CD4-positive, alpha-beta memory T cell (primary cell): Measurements from ENCODE around the gene CELSR2. TPM values are rescaled to one million over a fixed set of nuclear protein-coding genes. Genes with fewer than 3 reads are reported as not detected.

Experiments used
- CTCF ChIA-PET: fragments of 350-600 bp; sonication (Branson Sonifier 250); formaldehyde crosslinking; loops from one replicate; lab custom pipeline; 2021; ENCODE audit warnings: inconsistent platforms; ENCODE audit not compliant: partially characterized antibody; lab: Charles Lee
- POLR2A ChIA-PET: fragments of 350-600 bp; sonication (Branson Sonifier 250); formaldehyde crosslinking; loops from one replicate; lab custom pipeline; 2021; ENCODE audit not compliant: partially characterized antibody; lab: Charles Lee
- DNase-seq, 5 donors: peaks; one replicate each; pipeline versions ENCODE4 v3.0.0 to v3.0.0-alpha.2; 2020 to 2022; ENCODE audit warnings: mixed read lengths in 1 of 5
- H3K27ac ChIP-seq: one replicate; pipeline ENCODE4 v1.7.0; 2013; ENCODE audit warnings: low read depth, low read length
- H3K27me3 ChIP-seq: 2 replicates; pipeline ENCODE4 v1.7.0; 2013; ENCODE audit warnings: mild to moderate bottlenecking, low read length, moderate library complexity; ENCODE audit not compliant: insufficient read depth
- H3K36me3 ChIP-seq: 2 replicates; pipeline ENCODE4 v1.7.0; 2013; ENCODE audit warnings: mild to moderate bottlenecking, low read length, moderate library complexity; ENCODE audit not compliant: insufficient read depth
- H3K4me1 ChIP-seq: 2 replicates; pipeline ENCODE4 v1.7.0; 2013; ENCODE audit warnings: mild to moderate bottlenecking, low read length, moderate library complexity; ENCODE audit not compliant: insufficient read depth
- H3K4me3 ChIP-seq, 2 donors: one replicate each; pipeline ENCODE4 v1.7.0; 2013; ENCODE audit warnings: low read length in 2 of 2, mild to moderate bottlenecking in 1 of 2
- H3K9me3 ChIP-seq, 2 donors: one replicate each; pipeline ENCODE4 v1.7.0; 2013; ENCODE audit warnings: low read length in 2 of 2, control low read depth in 1 of 2; ENCODE audit not compliant: control insufficient read depth in 1 of 2
- H3K27ac Mint-ChIP-seq, 7 donors: one replicate each; pipeline ENCODE4 v1.8.0; 2020 to 2021; ENCODE audit warnings: mixed read lengths in 7 of 7, mild to moderate bottlenecking in 6 of 7, inconsistent platforms in 3 of 7, moderate library complexity in 3 of 7
- H3K27me3 Mint-ChIP-seq, 2 donors: one replicate each; pipeline ENCODE4 v1.8.0; 2020 to 2021; ENCODE audit warnings: mixed read lengths in 2 of 2
- H3K36me3 Mint-ChIP-seq, 2 donors: one replicate each; pipeline ENCODE4 v1.8.0; 2020 to 2021; ENCODE audit warnings: mixed read lengths in 2 of 2, inconsistent platforms in 1 of 2, mild to moderate bottlenecking in 1 of 2
- H3K4me1 Mint-ChIP-seq, 4 donors: one replicate each; pipeline ENCODE4 v1.8.0; 2020 to 2021; ENCODE audit warnings: mixed read lengths in 4 of 4, mild to moderate bottlenecking in 1 of 4
- H3K4me3 Mint-ChIP-seq, 8 donors: one replicate each; pipeline ENCODE4 v1.8.0; 2020 to 2021; ENCODE audit warnings: mixed read lengths in 8 of 8, mild to moderate bottlenecking in 7 of 8, moderate library complexity in 6 of 8, inconsistent platforms in 3 of 8
- H3K9me3 Mint-ChIP-seq, 8 donors: one replicate each; pipeline ENCODE4 v1.8.0; 2020 to 2021; ENCODE audit warnings: mixed read lengths in 8 of 8, mild to moderate bottlenecking in 5 of 8, inconsistent platforms in 3 of 8, moderate library complexity in 1 of 8
- intact Hi-C: fragments of 100-400 bp; cut with micrococcal nuclease; formaldehyde crosslinking; loops from one replicate; pipeline ENCODE4 v1.15.1; 2023
- polyA plus RNA-seq, 2 donors: library from polyadenylated mRNA; unstranded; fragments of 300-500 nt; fragmentation: Illumina TruSeq; gene quantifications; one replicate each; pipeline ENCODE4 v1.2.3, GENCODE V29; 2021
- total RNA-seq, 2 experiments: library from RNA; stranded (reverse); gene quantifications; one replicate each; pipeline ENCODE4 v1.2.3, GENCODE V29; 2021

Gene CELSR2
- total and polyA plus RNA-seq, 4 experiments from 2014 or later: 0.52 to 3.1 (median 2.6) TPM; not detected in 1

DNA sequence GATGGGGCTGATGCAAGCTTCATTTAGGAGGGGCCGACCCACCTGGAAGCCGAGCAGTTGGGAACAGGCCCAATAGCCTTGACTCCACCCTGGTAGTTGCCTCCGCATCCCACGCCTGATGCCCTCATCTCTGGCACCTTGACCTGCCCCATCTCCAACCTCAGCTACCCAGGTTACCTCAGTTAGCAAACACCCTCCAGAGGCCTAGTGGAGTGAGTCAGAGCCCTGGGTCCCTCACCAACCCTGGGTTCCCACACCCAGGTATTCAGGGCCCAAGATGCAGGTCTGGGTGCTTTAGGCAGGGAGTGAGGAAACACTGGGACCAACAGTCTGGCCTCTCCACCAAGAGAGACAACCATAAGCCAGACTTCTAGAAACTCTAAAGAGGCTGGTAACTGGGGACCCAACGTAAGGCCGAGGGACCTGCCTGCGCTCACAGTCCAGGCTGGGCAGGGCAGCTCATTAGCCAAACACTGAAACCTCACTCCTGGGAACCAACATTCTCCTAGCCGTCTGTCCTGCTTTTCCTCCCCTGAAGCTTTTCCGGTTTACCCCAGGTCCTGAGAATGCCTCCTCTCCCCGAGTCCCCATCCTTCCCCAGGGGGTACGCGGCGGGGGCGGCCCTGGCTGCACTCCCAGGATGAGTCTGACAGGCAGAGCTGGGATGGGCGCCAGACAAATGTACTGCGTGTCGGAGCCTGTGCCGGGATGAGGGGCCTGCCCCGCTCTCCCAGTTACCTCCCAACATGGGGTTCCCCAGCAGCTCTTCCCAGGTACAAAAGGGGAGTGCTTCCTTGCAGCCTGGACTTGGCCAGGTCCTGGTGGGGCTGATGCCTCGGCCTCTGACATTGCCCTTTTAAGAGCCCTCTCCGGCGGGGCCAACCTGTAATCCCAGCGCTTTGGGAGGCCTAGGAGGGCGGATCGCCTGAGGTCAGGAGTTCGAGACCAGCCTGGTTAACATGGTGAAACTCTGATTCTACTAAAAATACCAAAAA, 8.9 kb upstream of the CELSR2 start:
- Mint-ChIP-seq H3K36me3 (peaks cover 23 to 37% of the 10 kb centered on the region in 2 donors), H3K27ac (peak overlapping the region in 4 of 7 donors; percentile 29 to 74 (median 64)), H3K27me3 (peaks cover 4 to 6% of the 10 kb centered on the region in 2 donors), H3K4me1 (peaks cover 13 to 26% (median 16%) of the 10 kb centered on the region in 4 donors), H3K9me3 (peaks cover 0 to 3% (median 0%) of the 10 kb centered on the region in 8 donors), H3K4me3 (peak overlapping the region in 2 of 8 donors; percentile 35 to 46)
- no peak overlapping the region for H3K4me3 ChIP-seq
- CTCF ChIA-PET: interaction anchor here (0.8 to 2.0 kb wide), 5 partner anchors 16 to 294 kb away, joined by 3 to 6 read pairs (median 5); no protein-coding TSS in a partner anchor
- H3K4me1 ChIP-seq: peaks cover 20% of the 10 kb centered on the region
- H3K27me3 ChIP-seq: no peaks in the 10 kb centered on the region
- POLR2A ChIA-PET: interaction anchor here (1.1 to 2.3 kb wide), 6 partner anchors 9 to 158 kb away, joined by 3 to 13 read pairs (median 6); partner anchors contain the start of genes PSRC1, SARS1 and SORT1
- DNase-seq: peak in 1 of 5 donors; percentile 25
- peaks cover 32% of the 10 kb centered on the region for H3K36me3 ChIP-seq
- H3K27ac ChIP-seq: no peak overlapping the region
- H3K9me3 ChIP-seq: no peaks in the 10 kb centered on the region
- intact Hi-C loops: loop anchor here (1.0 kb wide), 1 partner anchor 9 kb away; the partner anchor contains the start of gene CELSR2

DNA sequence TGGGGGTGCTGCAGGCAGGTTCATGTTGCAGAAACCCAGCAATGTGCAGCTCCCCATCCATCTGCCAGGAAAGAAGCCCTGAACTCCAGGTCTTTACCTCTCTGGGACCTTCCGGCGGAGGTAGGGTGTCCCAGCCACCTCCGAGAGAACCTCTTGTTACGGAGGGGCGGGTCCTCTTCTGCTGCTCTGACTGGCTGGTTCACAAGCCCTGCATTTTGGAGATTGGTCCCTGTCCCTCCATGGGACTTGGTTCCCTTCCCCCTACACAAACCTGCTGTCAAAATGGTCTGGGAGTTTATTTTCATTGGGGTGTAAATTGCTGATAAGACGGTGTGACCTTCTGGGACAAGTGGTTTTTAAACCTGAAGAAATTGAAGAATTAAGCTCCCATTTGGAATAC, 8.0 kb upstream of the CELSR2 start:
- POLR2A ChIA-PET: interaction anchor here (0.6 to 2.3 kb wide), 4 partner anchors 10 to 157 kb away, joined by 3 to 13 read pairs (median 4); partner anchors contain the start of genes PSRC1 and SORT1
- no peak overlapping the region for H3K4me3 ChIP-seq
- no peak overlapping the region for H3K4me3 Mint-ChIP-seq
- peaks cover 0 to 3% (median 0%) of the 10 kb centered on the region in 8 donors for H3K9me3 Mint-ChIP-seq
- CTCF ChIA-PET: no interaction called here
- H3K4me1 Mint-ChIP-seq: peaks cover 13 to 26% (median 16%) of the 10 kb centered on the region in 4 donors
- H3K27me3 Mint-ChIP-seq: peaks cover 4 to 6% of the 10 kb centered on the region in 2 donors
- no peak for DNase-seq
- H3K9me3 ChIP-seq: no peaks in the 10 kb centered on the region
- peaks cover 15 to 28% of the 10 kb centered on the region in 2 donors for H3K36me3 Mint-ChIP-seq
- H3K27ac Mint-ChIP-seq: peak overlapping the region in 1 of 7 donors; percentile 90
- no peaks in the 10 kb centered on the region for H3K27me3 ChIP-seq
- peaks cover 20% of the 10 kb centered on the region for H3K4me1 ChIP-seq
- H3K36me3 ChIP-seq: peaks cover 23% of the 10 kb centered on the region
- H3K27ac ChIP-seq: no peak overlapping the region
- intact Hi-C loops: loop anchor here (1.0 kb wide), 1 partner anchor 8 kb away; the partner anchor contains the start of gene CELSR2

DNA sequence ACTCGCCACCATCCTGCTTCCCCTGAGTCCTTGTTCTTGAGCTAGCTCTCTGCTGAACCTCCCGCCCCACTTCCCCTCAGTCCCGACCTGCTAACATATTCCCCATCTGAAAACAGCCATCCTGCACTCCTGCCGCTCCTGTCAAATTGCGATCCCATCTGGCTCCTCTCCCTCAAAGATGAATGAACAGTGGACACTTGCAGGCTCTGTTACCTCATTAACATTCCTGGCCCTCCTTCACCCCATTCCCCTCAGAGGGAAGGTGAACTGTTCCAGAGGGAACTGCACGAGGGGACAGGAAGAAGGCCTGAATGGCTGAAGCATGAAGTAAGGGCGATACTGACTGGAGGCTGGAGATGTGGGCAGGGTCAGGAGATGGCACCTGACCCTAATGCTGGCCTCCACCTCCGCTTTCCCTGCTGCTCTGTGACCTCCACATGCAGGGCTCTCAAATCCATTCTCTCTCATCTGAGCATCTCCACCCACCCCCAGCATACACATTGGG, 7.4 kb upstream of the CELSR2 start:
- DNase-seq: no peak
- H3K4me3 ChIP-seq: no peak overlapping the region
- Mint-ChIP-seq H3K27me3 (peaks cover 4 to 10% of the 10 kb centered on the region in 2 donors), H3K27ac (peak overlapping the region in 5 of 7 donors; percentile 30 to 90 (median 73)), H3K4me1 (peaks cover 13 to 26% (median 16%) of the 10 kb centered on the region in 4 donors), H3K36me3 (peaks cover 10 to 22% of the 10 kb centered on the region in 2 donors), H3K4me3 (peak overlapping the region in 4 of 8 donors; percentile 1 to 27 (median 23)), H3K9me3 (peaks cover 0 to 3% (median 0%) of the 10 kb centered on the region in 8 donors)
- H3K4me1 ChIP-seq: peaks cover 20% of the 10 kb centered on the region
- H3K36me3 ChIP-seq: peaks cover 17% of the 10 kb centered on the region
- POLR2A ChIA-PET: interaction anchor here (2.0 to 2.3 kb wide), 2 partner anchors 10 to 157 kb away, joined by 6 to 13 read pairs; partner anchors contain the start of gene SORT1
- no peaks in the 10 kb centered on the region for H3K9me3 ChIP-seq
- no peak overlapping the region for H3K27ac ChIP-seq
- CTCF ChIA-PET: no interaction called here
- intact Hi-C loops: loop anchor here (1.0 kb wide), 1 partner anchor 7 kb away; the partner anchor contains the start of gene CELSR2
- no peaks in the 10 kb centered on the region for H3K27me3 ChIP-seq

DNA sequence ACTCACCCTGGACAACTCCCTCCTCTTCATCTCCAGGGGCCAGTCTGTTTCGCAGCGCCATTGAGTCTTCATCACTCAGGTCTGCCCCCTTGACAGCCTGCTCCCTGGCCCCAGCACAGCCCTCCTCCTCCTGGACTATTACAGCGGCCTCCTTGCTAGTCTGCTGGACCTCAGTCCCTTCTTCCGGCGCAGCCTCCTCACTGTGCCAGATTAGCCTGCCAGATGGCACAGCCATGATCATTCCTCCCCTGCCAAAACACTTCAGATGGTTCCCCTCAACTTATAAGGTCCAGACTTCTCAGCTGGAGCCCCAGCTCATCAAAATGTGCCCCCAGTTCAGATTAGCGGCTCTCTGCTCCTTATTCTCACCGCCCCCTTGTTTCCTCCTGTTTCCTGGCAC, 7.0 kb upstream of the CELSR2 start:
- POLR2A ChIA-PET: no interaction called here

DNA sequence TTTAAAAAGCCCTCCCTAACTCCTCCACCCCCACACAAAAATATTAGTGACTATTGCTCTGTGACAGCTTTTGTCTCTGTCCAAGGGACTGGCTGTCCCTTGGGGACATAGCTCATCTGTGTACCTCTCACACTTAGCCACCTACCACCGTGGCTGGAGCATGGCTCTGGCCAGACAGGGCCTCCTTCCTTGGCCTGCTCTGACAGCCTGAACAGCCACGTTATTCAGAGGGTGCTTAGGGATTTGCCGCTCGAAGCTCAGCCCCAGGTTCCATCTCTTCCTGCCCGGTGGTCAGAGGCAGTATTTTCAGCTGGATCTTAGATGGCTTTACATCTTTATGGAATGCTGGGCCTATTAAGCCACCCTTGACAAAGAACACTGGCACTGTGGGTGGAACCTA, 6.1 kb upstream of the CELSR2 start:
- intact Hi-C loops: no loop called here
- no peaks in the 10 kb centered on the region for H3K27me3 ChIP-seq
- H3K9me3 ChIP-seq: no peaks in the 10 kb centered on the region
- peaks cover 20% of the 10 kb centered on the region for H3K4me1 ChIP-seq
- H3K27me3 Mint-ChIP-seq: peaks cover 4 to 10% of the 10 kb centered on the region in 2 donors
- H3K9me3 Mint-ChIP-seq: peaks cover 0 to 1% (median 0%) of the 10 kb centered on the region in 8 donors
- POLR2A ChIA-PET: no interaction called here
- DNase-seq: no peak
- peaks cover 4% of the 10 kb centered on the region for H3K36me3 ChIP-seq
- H3K27ac ChIP-seq: no peak overlapping the region
- H3K27ac Mint-ChIP-seq: no peak overlapping the region
- H3K4me3 Mint-ChIP-seq: no peak overlapping the region
- H3K4me1 Mint-ChIP-seq: peaks cover 13 to 26% (median 16%) of the 10 kb centered on the region in 4 donors
- H3K36me3 Mint-ChIP-seq: peaks cover 0 to 9% of the 10 kb centered on the region in 2 donors
- CTCF ChIA-PET: no interaction called here
- H3K4me3 ChIP-seq: no peak overlapping the region

More for the DNA sequence above, 7.0 kb upstream of the CELSR2 start:
- Mint-ChIP-seq H3K4me3 (no peak overlapping the region), H3K36me3 (peaks cover 8 to 18% of the 10 kb centered on the region in 2 donors), H3K9me3 (peaks cover 0 to 3% (median 0%) of the 10 kb centered on the region in 8 donors), H3K4me1 (peaks cover 13 to 26% (median 16%) of the 10 kb centered on the region in 4 donors), H3K27me3 (peaks cover 4 to 10% of the 10 kb centered on the region in 2 donors), H3K27ac (peak overlapping the region in 3 of 7 donors; percentile 10 to 79 (median 59))
- H3K4me1 ChIP-seq: peaks cover 20% of the 10 kb centered on the region
- H3K27me3 ChIP-seq: no peaks in the 10 kb centered on the region
- CTCF ChIA-PET: no interaction called here
- intact Hi-C loops: no loop called here
- no peak for DNase-seq
- no peaks in the 10 kb centered on the region for H3K9me3 ChIP-seq
- no peak overlapping the region for H3K27ac ChIP-seq
- no peak overlapping the region for H3K4me3 ChIP-seq
- peaks cover 12% of the 10 kb centered on the region for H3K36me3 ChIP-seq

DNA sequence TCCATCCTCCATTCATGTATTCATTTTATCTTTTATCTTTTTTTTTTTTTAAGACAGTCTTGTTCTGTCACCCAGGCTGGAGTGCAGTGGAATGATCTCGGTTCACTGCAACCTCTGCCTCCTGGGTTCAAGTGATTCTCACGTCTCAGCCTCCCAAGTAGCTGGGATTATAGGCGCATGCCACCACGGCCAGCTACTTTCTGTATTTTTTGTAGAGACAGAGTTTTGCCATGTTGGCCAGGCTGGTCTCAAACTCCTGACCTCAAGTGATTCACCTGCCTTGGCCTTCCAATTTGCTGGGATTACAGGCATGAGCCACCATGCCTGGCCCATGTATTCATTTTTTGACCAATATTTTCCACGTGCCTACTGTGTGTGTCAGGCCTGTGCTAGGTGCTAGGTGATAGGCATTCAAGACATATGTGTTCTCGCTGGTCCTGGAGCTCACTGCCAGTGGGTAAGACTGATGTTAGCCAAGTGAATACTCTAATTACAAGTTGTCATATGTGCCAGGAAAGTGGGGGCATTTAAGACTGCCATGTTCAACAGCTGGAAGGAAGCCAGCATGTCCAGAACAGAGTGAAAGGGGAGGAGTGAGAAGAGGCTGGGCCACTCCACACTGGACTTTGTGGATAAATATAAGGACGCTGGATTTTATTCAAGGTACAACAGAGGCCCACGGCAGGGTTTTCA, 5.3 kb upstream of the CELSR2 start:
- peaks cover 0 to 1% (median 0%) of the 10 kb centered on the region in 8 donors for H3K9me3 Mint-ChIP-seq
- Histone ChIP-seq H3K27ac (no peak overlapping the region), H3K27me3 (no peaks in the 10 kb centered on the region), H3K36me3 (no peaks in the 10 kb centered on the region), H3K4me3 (no peak overlapping the region), H3K9me3 (no peaks in the 10 kb centered on the region), H3K4me1 (peaks cover 26% of the 10 kb centered on the region)
- ChIA-PET POLR2A (no interaction called here), CTCF (no interaction called here)
- peaks cover 0 to 4% of the 10 kb centered on the region in 2 donors for H3K36me3 Mint-ChIP-seq
- intact Hi-C loops: no loop called here
- H3K27me3 Mint-ChIP-seq: peaks cover 5 to 10% of the 10 kb centered on the region in 2 donors
- H3K4me1 Mint-ChIP-seq: peaks cover 13 to 28% (median 17%) of the 10 kb centered on the region in 4 donors
- peak in 1 of 5 donors; percentile 20 for DNase-seq
- H3K4me3 Mint-ChIP-seq: no peak overlapping the region
- no peak overlapping the region for H3K27ac Mint-ChIP-seq
